ENCODE data around the gene C4BPB. TPM values are rescaled to one million over a fixed set of nuclear protein-coding genes. Genes with fewer than 3 reads are reported as not detected.

Gene C4BPB
- total RNA-seq, 1 donor: not detected

DNA sequence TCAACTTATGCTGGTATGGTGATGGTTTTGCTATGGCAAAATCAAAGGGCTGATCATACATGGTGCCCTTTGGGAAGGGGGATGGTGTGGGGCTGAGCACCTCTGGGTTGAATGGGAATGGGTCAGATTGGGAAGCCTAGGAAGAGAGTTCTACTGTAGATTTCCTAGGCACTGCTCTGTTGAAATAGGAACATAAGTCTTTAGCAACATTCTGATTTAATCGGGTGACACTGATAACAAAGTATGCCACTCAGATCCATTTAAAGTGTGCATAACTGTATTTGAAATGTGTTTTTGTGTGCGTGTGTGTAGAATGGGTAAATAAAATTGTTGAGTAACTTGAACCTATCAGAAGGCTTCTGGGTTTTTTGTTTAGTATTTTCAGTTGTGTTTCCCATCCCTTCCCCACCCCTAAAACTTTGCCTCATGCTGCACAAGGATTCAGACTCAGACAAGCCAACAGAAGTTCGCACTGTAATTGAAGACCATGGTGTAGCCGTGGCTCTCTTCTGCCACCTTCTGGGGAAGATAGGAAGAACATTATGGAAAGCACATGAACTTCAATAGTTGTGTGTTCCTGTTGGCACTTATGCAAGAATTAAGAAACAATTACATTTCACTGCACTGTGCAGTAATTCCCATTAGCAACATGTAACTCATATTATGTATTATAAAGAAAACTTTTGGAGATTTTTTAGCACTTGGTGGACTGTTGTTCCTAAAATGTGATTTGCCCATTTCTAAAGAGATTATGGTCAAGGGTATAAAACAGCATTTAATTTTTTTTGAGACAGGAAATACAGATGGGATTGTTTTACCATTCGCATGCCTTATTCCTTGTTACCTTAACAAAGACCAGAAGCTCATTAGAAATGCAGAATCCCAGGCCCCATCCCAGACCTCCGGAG, 10.9 kb upstream of the C4BPB start:
- Histone ChIP-seq H3K4me1 (ENCODE audit: insufficient read depth, low read length) (peaks cover 7% of the 10 kb centered on the region), H3K9me3 (ENCODE audit: low read depth, low read length) (no peaks in the 10 kb centered on the region), H3K4me2 (ENCODE audit: insufficient read depth, low read length) (no peak overlapping the region), H3K27ac (ENCODE audit: low read depth, low read length) (no peak overlapping the region), H3K27me3 (ENCODE audit: insufficient read depth, low read length) (no peaks in the 10 kb centered on the region), H2AFZ (ENCODE audit: low read length) (no peak overlapping the region), H3K4me3 (ENCODE audit: insufficient read depth, low read length) (no peak overlapping the region), H4K20me1 (ENCODE audit: insufficient read depth, low read length) (no peaks in the 10 kb centered on the region), H3K36me3 (ENCODE audit: insufficient read depth, low read length) (no peaks in the 10 kb centered on the region), H3K79me2 (ENCODE audit: insufficient read depth, low read length) (no peaks in the 10 kb centered on the region)
- TF ChIP-seq, protein P1, sequence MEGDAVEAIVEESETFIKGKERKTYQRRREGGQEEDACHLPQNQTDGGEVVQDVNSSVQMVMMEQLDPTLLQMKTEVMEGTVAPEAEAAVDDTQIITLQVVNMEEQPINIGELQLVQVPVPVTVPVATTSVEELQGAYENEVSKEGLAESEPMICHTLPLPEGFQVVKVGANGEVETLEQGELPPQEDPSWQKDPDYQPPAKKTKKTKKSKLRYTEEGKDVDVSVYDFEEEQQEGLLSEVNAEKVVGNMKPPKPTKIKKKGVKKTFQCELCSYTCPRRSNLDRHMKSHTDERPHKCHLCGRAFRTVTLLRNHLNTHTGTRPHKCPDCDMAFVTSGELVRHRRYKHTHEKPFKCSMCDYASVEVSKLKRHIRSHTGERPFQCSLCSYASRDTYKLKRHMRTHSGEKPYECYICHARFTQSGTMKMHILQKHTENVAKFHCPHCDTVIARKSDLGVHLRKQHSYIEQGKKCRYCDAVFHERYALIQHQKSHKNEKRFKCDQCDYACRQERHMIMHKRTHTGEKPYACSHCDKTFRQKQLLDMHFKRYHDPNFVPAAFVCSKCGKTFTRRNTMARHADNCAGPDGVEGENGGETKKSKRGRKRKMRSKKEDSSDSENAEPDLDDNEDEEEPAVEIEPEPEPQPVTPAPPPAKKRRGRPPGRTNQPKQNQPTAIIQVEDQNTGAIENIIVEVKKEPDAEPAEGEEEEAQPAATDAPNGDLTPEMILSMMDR (IDR thresholded peaks at IDR 0.05; ENCODE audit: extremely low read depth, low read depth, low read length): peak; percentile 95
- DNase-seq (ENCODE audit: insufficient read length, low spot score, missing footprints): peak; percentile 61

DNA sequence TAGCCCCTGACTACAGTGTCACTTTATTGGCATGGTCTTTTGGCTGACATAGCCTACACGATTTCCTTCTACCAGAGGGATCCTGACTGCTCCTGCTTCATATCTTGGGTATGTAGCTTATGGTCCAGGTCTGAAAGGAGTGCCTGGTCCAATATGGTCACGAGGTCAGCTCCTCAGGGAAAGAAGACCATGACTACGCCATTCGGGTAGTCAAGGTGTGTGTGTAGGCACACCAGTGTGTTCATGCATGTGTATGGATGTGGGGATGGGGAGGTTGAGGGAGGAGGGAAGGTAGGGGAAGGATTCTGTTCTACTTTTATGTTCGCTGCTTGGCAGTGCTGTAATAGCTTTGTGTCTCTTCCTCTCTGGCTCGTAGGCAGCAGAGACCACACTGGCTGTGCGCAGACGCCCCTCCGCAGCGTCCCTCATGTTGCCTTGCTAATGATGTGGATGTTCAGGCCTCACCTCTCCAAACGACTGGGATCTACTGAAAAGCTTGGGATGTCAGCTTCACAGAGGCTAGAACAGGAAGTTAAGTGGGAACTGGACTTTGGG, 10.0 kb upstream of the C4BPB start:
- DNase-seq (ENCODE audit: insufficient read length, low spot score, missing footprints): no peak

DNA sequence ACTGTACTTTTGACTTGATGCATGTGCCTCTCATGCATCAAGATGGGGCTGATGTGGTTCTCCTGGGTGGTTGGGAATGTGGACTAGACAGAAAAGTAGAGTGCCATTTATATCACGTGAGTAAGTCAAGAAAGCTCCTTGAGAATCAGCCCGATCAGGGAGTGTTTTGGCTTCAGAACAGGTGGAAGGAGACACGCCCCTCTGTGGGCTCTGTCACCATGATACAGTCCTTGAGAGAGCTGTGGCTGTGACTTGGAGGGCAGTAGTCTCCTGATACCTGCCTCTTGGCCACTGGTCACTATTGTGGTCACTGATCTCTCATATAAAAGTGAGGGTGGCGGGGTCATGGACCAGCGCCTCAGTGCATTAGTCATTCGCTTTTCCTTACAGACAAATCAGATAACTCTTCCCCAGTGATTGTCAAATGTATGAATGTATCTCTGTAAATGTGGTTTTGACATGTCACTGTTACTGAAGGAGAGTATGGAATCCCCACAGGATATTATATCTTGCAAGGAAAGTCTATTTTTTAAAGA, 8.9 kb upstream of the C4BPB start:
- TF ChIP-seq, protein P1 (IDR thresholded peaks at IDR 0.05; ENCODE audit: extremely low read depth, low read depth, low read length): no peak
- Histone ChIP-seq H3K79me2 (ENCODE audit: insufficient read depth, low read length) (no peaks in the 10 kb centered on the region), H3K27ac (ENCODE audit: low read depth, low read length) (no peak overlapping the region)

More for the DNA sequence above, 10.0 kb upstream of the C4BPB start:
- TF ChIP-seq, protein P1 (IDR thresholded peaks at IDR 0.05; ENCODE audit: extremely low read depth, low read depth, low read length): no peak
- no peak overlapping the region for H2AFZ ChIP-seq (ENCODE audit: low read length)
- H3K9me3 ChIP-seq (ENCODE audit: low read depth, low read length): no peaks in the 10 kb centered on the region
- H3K4me2 ChIP-seq (ENCODE audit: insufficient read depth, low read length): no peak overlapping the region
- no peaks in the 10 kb centered on the region for H3K27me3 ChIP-seq (ENCODE audit: insufficient read depth, low read length)
- no peak overlapping the region for H3K27ac ChIP-seq (ENCODE audit: low read depth, low read length)
- H3K36me3 ChIP-seq (ENCODE audit: insufficient read depth, low read length): no peaks in the 10 kb centered on the region
- no peaks in the 10 kb centered on the region for H4K20me1 ChIP-seq (ENCODE audit: insufficient read depth, low read length)
- no peaks in the 10 kb centered on the region for H3K79me2 ChIP-seq (ENCODE audit: insufficient read depth, low read length)
- H3K4me1 ChIP-seq (ENCODE audit: insufficient read depth, low read length): peaks cover 7% of the 10 kb centered on the region
- H3K4me3 ChIP-seq (ENCODE audit: insufficient read depth, low read length): no peak overlapping the region

DNA sequence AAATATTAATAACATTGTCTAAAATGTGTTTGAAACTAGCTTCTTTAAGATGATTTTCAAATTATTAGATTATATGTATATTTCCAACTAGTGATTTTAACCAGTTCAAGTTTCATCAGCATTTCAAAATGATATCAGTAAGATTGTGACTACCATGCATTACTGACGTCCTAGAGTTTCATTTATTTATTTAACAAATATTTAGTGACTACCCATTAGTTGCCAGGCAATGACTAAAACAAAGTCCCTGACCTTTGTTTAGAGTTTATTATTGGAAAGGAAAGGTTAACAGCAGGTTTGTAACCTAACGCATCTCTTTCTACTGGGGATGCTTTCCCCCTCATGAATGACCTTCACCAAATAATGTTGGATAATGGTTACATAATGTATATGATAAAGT, 7.6 kb upstream of the C4BPB start:
- no peak overlapping the region for H3K4me3 ChIP-seq (ENCODE audit: insufficient read depth, low read length)
- H3K36me3 ChIP-seq (ENCODE audit: insufficient read depth, low read length): no peaks in the 10 kb centered on the region
- TF ChIP-seq, protein P1 (IDR thresholded peaks at IDR 0.05; ENCODE audit: extremely low read depth, low read depth, low read length): no peak
- DNase-seq (ENCODE audit: insufficient read length, low spot score, missing footprints): no peak
- H4K20me1 ChIP-seq (ENCODE audit: insufficient read depth, low read length): no peaks in the 10 kb centered on the region
- no peak overlapping the region for H3K27ac ChIP-seq (ENCODE audit: low read depth, low read length)
- no peak overlapping the region for H3K4me2 ChIP-seq (ENCODE audit: insufficient read depth, low read length)
- peaks cover 5% of the 10 kb centered on the region for H3K27me3 ChIP-seq (ENCODE audit: insufficient read depth, low read length)
- peaks cover 10% of the 10 kb centered on the region for H3K4me1 ChIP-seq (ENCODE audit: insufficient read depth, low read length)
- no peaks in the 10 kb centered on the region for H3K9me3 ChIP-seq (ENCODE audit: low read depth, low read length)
- no peaks in the 10 kb centered on the region for H3K79me2 ChIP-seq (ENCODE audit: insufficient read depth, low read length)
- no peak overlapping the region for H2AFZ ChIP-seq (ENCODE audit: low read length)

More for the DNA sequence above, 8.9 kb upstream of the C4BPB start:
- no peak overlapping the region for H3K4me2 ChIP-seq (ENCODE audit: insufficient read depth, low read length)
- DNase-seq (ENCODE audit: insufficient read length, low spot score, missing footprints): no peak
- H3K36me3 ChIP-seq (ENCODE audit: insufficient read depth, low read length): no peaks in the 10 kb centered on the region
- H3K4me3 ChIP-seq (ENCODE audit: insufficient read depth, low read length): no peak overlapping the region
- no peaks in the 10 kb centered on the region for H3K9me3 ChIP-seq (ENCODE audit: low read depth, low read length)
- H2AFZ ChIP-seq (ENCODE audit: low read length): no peak overlapping the region
- H3K4me1 ChIP-seq (ENCODE audit: insufficient read depth, low read length): peaks cover 10% of the 10 kb centered on the region
- H3K27me3 ChIP-seq (ENCODE audit: insufficient read depth, low read length): peaks cover 5% of the 10 kb centered on the region
- no peaks in the 10 kb centered on the region for H4K20me1 ChIP-seq (ENCODE audit: insufficient read depth, low read length)
